ENCODE measurements around the gene MMAB. TPM values are rescaled to one million over a fixed set of nuclear protein-coding genes. Genes with fewer than 3 reads are reported as not detected.

The MMAB gene
- 83.0 and 83.5 TPM in 2 replicates for total RNA-seq (2014; rRNA removed)
- percentile 66 among the genes with signal in this experiment for Bru-seq, nascent RNA
- percentile 64 among the genes with signal in this experiment for BruChase-seq, experiment 1, labeled RNA remaining after a 6-hour chase
- BruChase-seq, experiment 2, labeled RNA remaining after a 2-hour chase: percentile 63 among the genes with signal in this experiment
- long read RNA-seq, full-length matches to known transcripts: 30 of 57 reads
- long read RNA-seq, partial matches to known transcripts: 4 of 57 reads
- long read RNA-seq, other reads (novel, unspliced or antisense): 23 of 57 reads

- DNase-seq (peak; percentile 100), ATAC-seq (peak; percentile 96)
- Histone ChIP-seq H3K27me3 (ENCODE audit: low read length) (no peaks in the 10 kb centered on the region), H3K4me2 (ENCODE audit: low read length) (peak within 1 kb of the TSS; percentile 93), H3K9me2 (replicated peaks; ENCODE audit: low read length) (no peaks in the 10 kb centered on the region), H3K79me2 (ENCODE audit: low read length) (peaks cover 18% of the 10 kb centered on the region), H3K9ac (ENCODE audit: low read length) (peak within 1 kb of the TSS; percentile 81), H4K20me1 (ENCODE audit: low read length) (no peaks in the 10 kb centered on the region), H2AFZ (ENCODE audit: low read length) (peak within 1 kb of the TSS; percentile 78), H3K4me1 (ENCODE audit: insufficient read depth, low read length) (peaks cover 16% of the 10 kb centered on the region), H3K27ac (ENCODE audit: low read length) (peak within 1 kb of the TSS; percentile 57), H3K36me3 (ENCODE audit: low read depth, low read length) (peaks cover 23% of the 10 kb centered on the region), H3K4me3 (ENCODE audit: low read length) (peak within 1 kb of the TSS; percentile 81), H3F3A (ENCODE audit: low read length, unreplicated experiment) (no peaks in the 10 kb centered on the region), H3K9me3 (ENCODE audit: low read length) (no peaks in the 10 kb centered on the region)
- POLR2A ChIA-PET (ENCODE audit: unreplicated experiment): interaction anchor here (0.5 to 0.6 kb wide), 4 partner anchors 8 to 200 kb away, joined by 3 to 4 read pairs (median 3); no protein-coding TSS in a partner anchor
- no peak for TF ChIP-seq EZH2phosphoT487 (IDR thresholded peaks at IDR 0.05; ENCODE audit: borderline replicate concordance, low read length)
- TF ChIP-seq, protein P1, sequence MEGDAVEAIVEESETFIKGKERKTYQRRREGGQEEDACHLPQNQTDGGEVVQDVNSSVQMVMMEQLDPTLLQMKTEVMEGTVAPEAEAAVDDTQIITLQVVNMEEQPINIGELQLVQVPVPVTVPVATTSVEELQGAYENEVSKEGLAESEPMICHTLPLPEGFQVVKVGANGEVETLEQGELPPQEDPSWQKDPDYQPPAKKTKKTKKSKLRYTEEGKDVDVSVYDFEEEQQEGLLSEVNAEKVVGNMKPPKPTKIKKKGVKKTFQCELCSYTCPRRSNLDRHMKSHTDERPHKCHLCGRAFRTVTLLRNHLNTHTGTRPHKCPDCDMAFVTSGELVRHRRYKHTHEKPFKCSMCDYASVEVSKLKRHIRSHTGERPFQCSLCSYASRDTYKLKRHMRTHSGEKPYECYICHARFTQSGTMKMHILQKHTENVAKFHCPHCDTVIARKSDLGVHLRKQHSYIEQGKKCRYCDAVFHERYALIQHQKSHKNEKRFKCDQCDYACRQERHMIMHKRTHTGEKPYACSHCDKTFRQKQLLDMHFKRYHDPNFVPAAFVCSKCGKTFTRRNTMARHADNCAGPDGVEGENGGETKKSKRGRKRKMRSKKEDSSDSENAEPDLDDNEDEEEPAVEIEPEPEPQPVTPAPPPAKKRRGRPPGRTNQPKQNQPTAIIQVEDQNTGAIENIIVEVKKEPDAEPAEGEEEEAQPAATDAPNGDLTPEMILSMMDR (conservative IDR thresholded peaks at IDR 0.05; ENCODE audit: low read depth, low read length): no peak
- no peak for TF ChIP-seq EZH2 (IDR thresholded peaks at IDR 0.05; ENCODE audit: low read length, unreplicated experiment)
- TSS peak; percentile 72 for BruUV-seq (replicated peaks)
- intact Hi-C loops (cut with micrococcal nuclease): loop anchor here (1.0 to 2.0 kb wide), 3 partner anchors 54 to 140 kb away; partner anchors contain the start of gene FAM222A
- CTCF ChIA-PET: interaction anchor here (0.6 to 1.2 kb wide), 6 partner anchors 19 to 202 kb away, joined by 3 to 10 read pairs (median 6); no protein-coding TSS in a partner anchor
These were observed at the start of gene MMAB, which contains the start of gene MVK for GRCh38 chr12:109573029-109573913. Gene MMAB (minus strand): TSS chr12:109573504. CDS start chr12:109573480, 24 bp downstream. Gene MVK (plus strand): TSS chr12:109573794. CDS start chr12:109574823, 1,029 bp downstream.

DNA sequence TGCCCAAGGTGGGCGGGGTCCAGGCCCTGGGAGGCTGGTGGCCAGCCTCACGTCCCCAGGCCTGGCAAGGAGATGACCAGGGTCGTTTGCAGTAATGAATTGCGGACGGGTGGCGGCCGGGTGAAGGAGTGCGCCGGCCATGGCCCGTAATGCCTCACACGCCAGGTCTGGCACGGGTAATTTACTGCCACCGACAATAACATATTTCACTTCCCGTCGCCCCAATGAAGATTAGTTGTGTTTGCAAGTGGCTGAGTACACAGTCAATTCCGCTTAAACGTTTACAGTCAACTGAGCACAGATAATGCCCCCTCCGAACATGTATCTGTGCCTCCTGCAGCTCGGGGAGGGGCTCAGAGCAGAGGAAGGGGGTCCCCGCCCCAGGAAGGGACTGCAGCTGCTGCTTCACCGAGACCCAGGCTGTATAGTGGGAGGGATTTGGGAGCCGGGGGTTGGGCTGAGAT, 48.6 kb upstream of the MMAB start:
- no peaks in the 10 kb centered on the region for H3K79me2 ChIP-seq (ENCODE audit: low read length)
- no TSS peak for BruUV-seq (replicated peaks)
- no peak overlapping the region for H3K4me2 ChIP-seq (ENCODE audit: low read length)
- H2AFZ ChIP-seq (ENCODE audit: low read length): no peak overlapping the region
- ChIA-PET POLR2A (ENCODE audit: unreplicated experiment) (no interaction called here), CTCF (no interaction called here)
- H3K4me3 ChIP-seq (ENCODE audit: low read length): no peak overlapping the region
- H3K4me1 ChIP-seq (ENCODE audit: insufficient read depth, low read length): no peaks in the 10 kb centered on the region
- no peaks in the 10 kb centered on the region for H4K20me1 ChIP-seq (ENCODE audit: low read length)
- no peaks in the 10 kb centered on the region for H3K9me3 ChIP-seq (ENCODE audit: low read length)
- H3K9me2 ChIP-seq (replicated peaks; ENCODE audit: low read length): no peaks in the 10 kb centered on the region
- H3K27ac ChIP-seq (ENCODE audit: low read length): no peak overlapping the region
- TF ChIP-seq EZH2phosphoT487 (IDR thresholded peaks at IDR 0.05; ENCODE audit: borderline replicate concordance, low read length) (no peak), EZH2 (IDR thresholded peaks at IDR 0.05; ENCODE audit: low read length, unreplicated experiment) (no peak)
- TF ChIP-seq, protein P1 (conservative IDR thresholded peaks at IDR 0.05; ENCODE audit: low read depth, low read length): no peak
- DNase-seq: no peak
- ATAC-seq: no peak; the same call in 1 of the 2 replicates
- intact Hi-C loops (cut with micrococcal nuclease): no loop called here
- no peaks in the 10 kb centered on the region for H3K36me3 ChIP-seq (ENCODE audit: low read depth, low read length)
- H3K9ac ChIP-seq (ENCODE audit: low read length): no peak overlapping the region
- no peaks in the 10 kb centered on the region for H3F3A ChIP-seq (ENCODE audit: low read length, unreplicated experiment)
- peaks cover 33% of the 10 kb centered on the region for H3K27me3 ChIP-seq (ENCODE audit: low read length)
